Activated T-helper 1 cell treated with anti-CD3 and anti-CD28 coated beads, Interleukin-2, amount 50 U/mL, for 16 hours (primary cell): ENCODE data around the gene EMX1.

Experiments used
- DNase-seq, 2 donors: peaks; one replicate each; pipeline ENCODE4 v3.0.0-alpha.2; 2020; ENCODE audit warnings: low read depth in 1 of 2, low spot score in 1 of 2

EMX1 gene

DNA sequence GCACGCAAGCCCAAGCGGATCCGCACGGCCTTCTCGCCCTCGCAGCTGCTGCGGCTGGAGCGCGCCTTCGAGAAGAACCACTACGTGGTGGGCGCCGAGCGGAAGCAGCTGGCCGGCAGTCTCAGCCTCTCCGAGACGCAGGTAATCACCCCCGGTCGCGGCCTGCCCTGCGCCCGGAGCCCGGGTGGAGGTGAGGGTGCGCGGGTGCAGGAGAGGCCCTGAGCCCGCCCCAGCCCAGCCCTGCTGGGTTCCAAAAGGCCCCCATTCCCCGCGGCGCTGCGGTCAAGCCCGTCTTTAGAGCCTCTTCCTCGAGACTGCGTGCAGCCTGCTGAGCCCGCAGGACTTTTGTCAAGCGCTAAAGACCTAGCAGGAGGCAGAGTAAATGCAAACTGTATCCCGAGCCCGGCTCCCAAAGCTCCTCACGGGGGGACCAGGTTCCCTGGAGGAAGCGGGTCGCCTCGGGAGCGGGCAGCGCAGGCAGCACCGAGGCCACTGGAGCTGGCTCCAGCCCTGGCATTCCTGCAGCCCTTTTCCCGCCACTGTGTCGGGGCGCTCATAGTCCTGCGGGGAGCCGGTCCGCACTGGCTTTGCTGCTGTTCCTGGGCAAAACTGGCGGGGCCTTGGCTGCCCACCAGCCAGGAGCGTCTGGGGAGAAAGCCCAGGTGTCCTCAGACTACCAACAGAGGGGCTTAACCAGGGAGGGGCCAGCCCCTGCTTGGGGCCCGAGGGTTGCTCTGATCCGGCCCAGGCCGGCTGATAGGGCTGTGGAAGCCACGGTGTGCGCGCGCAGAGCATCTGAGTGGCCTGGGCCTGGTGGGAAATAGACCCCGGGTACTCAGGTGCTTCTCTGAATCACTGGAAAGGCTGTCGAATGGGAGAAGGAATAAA is 7.3 kb downstream of the EMX1 start:
- DNase-seq = no peak

DNA sequence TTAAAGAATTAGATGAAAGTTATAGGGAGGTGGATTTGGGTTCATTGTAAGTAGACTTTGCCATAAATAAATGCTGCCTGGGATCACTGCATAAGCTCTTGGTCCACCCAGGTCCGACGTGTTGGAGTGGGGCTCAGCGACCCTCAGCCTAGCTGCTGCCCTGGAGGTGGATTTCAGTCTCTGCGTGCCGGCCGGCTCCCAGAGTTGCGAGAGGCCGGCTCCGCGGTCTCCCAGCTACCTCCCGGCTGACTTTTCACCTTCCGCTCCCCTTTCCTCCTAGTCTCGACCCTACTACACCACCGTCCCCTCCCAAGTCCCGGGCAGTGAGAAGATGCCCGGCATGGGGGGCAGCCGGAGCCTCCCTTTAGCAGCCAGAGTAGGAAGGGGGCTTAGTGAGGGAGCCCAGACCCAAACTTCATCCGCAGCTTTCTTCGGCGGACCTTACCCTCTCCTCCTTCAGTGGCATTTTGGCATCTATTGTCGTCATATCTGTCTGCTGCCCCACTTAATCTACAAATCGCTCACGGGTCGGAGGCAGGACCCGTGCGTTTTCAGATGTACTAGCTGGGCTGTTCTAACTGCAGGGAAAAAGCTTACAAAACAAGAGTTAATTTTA is 8.1 kb downstream of the EMX1 start:
- DNase-seq = no peak

DNA sequence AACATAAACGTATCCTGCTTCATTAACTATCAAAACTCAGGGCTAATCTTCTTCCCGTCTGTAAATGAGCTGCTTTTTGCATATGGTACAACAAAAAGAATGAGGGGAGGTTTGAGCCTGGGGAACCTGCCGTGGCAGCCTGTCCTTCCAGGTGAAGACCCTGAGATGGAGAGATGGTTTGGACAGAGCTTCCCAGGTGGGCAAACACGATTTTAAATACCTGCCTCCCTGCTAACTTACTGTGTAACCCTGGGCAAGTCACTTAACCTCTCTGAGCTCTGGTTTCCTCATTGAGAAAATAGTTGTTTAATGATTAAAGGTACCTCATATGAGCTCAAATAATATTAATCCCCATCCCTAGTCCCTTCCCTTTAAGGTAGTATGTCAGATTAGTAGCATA is 9.0 kb downstream of the EMX1 start:
- DNase-seq = no peak

DNA sequence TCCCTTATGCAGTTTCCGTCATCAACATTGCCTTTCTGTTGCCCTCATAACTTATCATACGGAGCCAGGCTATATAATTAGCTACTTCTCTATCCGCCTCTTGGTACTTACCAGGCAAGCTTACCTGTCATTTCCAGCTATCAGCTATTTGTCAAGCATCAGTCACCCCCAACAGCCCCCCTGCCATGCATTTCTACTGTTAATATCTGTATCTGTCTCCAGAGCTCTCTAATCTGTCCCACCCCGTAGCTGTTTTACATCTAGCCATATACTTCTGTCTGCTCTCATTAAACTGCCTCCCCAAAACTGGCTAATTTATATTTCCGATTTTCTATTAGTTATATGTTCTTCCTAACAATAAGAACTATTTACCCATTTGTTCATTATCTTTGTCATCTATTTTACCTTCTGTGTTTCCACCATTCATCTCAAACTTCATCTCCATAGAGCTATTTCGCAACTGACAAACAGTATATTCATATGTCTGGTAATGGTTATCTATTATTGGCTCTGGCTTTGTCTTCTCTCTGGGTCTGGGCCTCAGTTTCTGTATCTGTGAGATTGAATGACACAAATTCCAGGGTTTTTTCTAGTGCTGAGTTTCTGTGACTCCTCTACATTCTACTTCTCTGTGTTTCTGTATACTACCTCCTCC is 9.6 kb downstream of the EMX1 start:
- DNase-seq = no peak

DNA sequence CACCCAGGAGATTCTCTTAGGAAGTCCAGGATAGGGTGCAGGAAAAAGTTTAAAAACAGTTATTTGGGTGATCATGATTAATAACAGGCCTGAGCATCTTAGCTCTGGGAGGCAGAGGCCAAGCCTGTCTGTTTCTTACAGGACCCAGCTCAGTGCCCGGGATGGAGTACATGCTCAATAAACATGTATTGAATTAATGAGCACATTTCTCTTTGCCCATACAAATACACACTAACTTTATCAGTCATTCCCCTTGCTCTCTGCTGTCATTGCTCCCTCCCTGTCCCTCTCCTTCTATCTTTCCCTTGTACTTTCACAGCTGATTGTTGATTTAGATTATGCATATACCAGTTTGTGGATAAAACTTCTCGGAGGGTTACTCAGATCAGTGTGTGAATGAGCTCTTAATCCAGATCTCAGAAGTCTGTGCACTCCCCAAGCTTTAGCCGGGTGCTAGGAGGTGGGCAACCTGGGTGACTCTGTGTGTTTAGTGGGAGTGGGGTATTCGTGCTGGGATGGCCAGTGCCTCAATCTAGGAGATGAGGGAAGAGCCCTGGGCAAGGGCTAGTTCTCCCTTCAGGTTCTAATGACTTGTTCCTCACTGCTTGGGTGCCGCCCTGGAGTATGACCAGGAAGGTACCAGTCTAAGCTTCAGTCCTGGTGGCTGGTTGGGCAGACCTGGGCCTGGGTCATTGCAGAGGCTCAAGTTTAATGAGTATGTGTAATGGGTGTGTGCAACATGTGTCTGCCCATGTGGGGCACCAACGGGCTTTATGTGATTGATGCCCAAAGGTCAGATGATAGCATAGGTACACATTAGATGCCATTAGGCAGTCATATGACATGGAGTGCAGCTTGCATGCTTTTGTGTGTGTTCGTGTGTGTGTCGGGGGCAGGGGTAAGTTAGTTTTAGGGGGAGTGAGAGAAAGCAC is 10.6 kb downstream of the EMX1 start:
- DNase-seq = no peak

DNA sequence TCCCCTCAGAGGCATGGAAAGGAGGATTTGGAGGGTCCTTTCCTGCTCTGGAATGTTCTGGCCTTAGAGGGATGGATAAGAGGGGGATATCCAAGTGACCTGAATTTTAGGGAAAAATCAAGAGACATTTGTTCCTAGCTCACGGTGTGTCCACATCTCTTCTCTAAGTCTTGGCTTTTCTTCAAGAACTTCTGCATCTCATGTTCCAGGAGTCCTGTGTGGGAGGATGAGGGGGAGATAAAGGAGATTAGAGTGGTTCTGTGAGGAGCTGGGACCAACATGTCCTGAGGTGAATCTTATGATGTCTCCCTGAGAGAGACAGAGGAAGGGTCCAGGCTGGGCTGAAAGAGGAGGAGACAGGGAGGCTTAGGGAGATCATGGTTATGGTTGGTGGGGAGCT is 11.7 kb downstream of the EMX1 start:
- no peak for DNase-seq

DNA sequence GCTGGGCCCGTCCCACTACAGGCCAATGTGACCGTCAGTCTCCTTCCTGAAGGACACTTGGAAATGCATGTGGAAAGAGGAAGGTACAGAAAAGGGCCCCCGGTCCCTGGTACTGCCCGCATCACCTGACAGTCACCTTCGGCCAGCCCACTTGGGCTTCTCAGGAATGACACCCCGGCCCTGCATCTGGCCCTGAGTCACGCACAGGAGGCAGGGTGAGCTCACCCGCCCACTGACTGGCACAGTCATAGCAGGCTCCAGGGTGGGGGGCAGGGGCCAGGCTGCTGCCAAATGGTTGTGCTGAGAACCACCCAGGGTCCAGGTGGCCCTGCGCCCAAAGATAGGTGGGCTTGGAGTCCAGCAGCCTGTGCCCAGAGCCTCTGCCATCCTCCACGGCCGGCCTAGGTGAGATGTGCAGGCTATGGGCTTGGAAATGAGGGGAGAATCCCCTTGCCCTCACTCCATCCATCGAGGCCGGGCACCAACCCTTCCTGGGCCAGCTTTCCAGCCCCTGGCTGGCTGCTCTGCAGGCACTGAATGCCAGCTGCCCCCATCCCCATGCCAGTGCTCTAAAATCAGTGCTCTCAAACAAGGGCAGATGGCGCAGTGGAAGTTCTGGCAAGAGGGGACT is 14.1 kb downstream of the EMX1 start:
- no peak for DNase-seq

DNA sequence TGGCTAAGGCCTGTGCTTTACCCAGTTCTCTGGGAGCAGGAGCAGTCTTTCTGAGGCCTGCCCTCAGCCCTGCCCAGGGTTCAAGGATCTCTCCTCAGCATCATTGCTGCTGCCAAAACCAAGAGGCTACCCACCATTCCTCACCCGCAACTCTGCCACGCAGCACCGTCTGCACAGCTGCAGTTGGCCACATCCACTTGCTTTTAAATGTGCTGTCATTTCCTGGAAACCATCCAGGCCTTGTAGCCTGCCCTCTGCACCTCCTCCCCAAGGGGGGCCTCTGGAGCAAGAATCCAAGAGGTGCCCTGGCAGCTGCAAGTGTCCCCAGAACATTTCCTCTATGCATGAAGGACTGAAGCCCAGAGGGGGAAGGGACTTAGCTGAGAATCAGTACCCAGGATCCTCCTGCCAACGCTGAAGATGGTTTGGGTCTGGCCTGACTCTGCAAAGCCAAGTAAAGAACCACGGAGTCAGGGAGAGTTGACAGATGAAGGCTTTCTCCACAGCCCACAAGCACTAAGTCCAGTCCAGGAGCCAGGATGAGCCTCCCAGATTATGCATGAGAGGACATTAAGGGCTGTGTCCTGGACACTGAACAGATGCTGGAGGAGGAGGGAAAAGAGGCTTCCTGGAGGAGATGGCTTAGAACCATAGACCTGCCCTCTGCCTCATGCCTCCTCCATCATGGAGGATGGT is 14.9 kb downstream of the EMX1 start:
- no peak for DNase-seq

DNA sequence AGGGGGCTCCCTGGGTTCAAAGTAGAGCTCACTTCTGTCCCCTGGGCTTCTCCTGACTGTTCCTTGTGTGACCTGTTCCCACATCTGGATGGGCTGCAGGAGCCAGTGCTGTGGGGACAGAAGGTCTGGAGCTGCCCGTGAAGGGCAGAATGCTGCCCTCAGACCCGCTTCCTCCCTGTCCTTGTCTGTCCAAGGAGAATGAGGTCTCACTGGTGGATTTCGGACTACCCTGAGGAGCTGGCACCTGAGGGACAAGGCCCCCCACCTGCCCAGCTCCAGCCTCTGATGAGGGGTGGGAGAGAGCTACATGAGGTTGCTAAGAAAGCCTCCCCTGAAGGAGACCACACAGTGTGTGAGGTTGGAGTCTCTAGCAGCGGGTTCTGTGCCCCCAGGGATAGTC is 15.5 kb downstream of the EMX1 start:
- DNase-seq = no peak

DNA sequence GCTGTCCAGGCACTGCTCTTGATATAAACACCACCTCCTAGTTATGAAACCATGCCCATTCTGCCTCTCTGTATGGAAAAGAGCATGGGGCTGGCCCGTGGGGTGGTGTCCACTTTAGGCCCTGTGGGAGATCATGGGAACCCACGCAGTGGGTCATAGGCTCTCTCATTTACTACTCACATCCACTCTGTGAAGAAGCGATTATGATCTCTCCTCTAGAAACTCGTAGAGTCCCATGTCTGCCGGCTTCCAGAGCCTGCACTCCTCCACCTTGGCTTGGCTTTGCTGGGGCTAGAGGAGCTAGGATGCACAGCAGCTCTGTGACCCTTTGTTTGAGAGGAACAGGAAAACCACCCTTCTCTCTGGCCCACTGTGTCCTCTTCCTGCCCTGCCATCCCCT is 15.9 kb downstream of the EMX1 start:
- DNase-seq = no peak

DNA sequence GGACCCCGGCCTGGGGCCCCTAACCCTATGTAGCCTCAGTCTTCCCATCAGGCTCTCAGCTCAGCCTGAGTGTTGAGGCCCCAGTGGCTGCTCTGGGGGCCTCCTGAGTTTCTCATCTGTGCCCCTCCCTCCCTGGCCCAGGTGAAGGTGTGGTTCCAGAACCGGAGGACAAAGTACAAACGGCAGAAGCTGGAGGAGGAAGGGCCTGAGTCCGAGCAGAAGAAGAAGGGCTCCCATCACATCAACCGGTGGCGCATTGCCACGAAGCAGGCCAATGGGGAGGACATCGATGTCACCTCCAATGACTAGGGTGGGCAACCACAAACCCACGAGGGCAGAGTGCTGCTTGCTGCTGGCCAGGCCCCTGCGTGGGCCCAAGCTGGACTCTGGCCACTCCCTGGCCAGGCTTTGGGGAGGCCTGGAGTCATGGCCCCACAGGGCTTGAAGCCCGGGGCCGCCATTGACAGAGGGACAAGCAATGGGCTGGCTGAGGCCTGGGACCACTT is 16.4 kb downstream of the EMX1 start:
- DNase-seq = no peak

DNA sequence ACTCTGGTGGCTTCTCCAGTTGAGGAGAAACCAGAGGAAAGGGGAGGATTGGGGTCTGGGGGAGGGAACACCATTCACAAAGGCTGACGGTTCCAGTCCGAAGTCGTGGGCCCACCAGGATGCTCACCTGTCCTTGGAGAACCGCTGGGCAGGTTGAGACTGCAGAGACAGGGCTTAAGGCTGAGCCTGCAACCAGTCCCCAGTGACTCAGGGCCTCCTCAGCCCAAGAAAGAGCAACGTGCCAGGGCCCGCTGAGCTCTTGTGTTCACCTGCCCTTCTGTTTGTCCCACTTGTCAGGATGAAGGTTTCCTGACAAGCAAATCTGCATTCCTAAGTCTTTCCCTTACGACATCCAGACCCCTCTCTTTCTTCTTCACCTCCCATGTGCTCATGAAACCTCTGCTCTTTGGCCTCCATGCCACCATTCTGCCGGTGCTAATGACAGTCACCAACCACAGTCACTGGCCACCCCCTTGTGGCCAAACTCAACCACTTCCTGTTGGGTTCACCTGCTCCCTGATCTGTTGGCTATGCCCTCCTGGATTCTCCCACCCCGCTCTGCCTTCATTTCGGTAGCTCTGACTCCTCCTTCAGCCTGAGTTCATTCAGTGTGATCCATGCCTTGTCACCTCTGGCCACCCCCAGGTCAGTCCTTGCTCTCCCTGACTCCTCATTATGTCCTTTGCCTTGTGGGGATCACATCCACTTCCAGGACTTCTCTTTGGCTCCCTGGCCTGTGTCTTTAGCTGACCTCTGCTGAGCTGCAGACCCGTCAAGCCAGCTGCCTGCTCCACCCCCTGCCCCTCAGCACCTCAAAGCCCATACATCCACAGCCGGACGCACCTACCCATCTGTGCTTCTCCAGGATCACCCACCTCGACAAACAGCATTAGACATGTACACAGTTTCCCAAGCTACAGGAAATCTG is 17.6 kb downstream of the EMX1 start:
- DNase-seq = no peak

DNA sequence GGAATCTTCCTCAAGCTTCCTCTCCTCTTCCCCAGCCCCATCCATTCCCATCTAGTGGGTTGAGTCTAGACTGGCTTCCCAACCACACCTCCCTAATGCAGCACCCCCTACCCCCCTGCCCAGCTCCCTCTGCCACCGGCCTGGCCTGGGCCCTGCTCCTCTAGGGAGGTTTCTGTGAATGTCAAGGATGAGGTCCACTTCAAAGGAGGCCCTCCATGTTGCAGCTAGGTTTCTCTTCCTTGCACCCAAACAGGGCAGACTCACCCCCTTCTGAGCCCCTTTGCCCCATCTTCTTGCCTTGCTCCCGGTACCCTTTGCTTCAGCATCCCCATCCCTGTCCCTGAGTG is 18.3 kb downstream of the EMX1 start:
- no peak for DNase-seq

DNA sequence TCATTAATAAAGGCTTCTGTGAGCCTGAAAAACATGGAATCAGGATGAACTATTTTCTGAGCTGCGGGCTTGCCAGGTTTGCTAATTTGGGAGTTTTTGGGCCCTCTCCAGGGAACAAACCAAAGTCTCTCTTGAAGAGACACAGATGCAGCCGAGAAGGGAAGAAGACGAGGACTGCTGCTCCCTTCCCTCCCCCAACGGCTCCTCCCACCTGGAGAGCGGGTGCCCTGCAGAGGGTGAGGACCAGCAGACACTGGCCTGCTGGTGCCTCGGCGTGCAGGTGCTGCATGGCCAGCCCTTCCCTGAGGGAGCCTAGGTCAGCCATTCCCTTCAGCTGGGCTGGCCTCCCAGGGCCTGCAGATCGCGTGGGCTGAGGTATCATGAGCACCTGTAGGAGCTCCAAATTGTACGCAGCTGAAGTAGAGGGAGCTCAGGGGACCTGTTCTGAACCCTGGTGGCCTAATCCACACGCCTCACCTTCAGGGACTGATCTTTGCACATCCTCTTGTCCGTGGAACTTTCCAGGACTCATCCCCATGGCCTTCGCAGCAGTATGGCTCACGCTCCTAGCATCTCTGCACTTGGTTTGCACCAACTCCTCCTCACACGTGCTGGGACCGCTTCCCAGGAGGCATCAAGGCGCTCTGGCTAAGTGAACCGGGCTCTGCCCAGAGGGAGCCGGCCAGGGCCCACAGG is 19.5 kb downstream of the EMX1 start:
- DNase-seq = no peak

DNA sequence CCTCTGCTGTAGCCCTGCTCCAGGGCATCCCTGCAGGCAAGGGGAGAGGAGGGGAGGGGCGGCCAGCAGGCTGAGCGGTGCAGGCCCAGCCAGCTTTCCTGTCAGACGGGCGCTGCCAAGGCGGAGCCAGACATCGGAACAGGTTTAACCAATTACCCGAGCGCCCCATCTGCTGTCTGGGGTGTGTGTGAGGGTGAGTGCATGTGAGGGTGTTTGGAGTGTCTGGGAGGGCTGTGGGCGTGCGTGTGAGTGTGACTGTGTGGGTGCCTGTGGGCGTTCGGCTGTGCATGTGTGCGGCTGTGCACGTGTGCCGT is 20.0 kb downstream of the EMX1 start:
- DNase-seq = no peak

DNA sequence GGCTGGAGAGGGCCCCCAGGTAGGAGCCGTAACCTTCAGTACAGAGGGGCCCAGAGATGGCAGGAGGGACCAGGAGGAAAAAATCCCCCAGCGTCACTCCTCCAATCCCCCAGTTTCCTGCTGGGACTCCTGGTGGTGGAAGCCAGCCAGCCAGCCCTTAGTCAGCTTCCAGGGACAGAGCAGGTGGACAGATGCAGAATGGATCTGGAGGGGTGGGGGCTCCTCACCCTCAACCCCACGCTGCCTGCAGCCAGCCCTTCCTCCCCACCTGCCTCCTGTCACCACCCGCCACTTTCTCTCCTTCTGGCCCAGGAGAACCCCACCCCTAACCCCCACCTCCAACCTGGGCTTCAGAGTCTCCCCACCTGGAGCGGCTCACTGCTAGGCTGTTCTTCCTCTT is 21.1 kb downstream of the EMX1 start:
- DNase-seq = no peak

DNA sequence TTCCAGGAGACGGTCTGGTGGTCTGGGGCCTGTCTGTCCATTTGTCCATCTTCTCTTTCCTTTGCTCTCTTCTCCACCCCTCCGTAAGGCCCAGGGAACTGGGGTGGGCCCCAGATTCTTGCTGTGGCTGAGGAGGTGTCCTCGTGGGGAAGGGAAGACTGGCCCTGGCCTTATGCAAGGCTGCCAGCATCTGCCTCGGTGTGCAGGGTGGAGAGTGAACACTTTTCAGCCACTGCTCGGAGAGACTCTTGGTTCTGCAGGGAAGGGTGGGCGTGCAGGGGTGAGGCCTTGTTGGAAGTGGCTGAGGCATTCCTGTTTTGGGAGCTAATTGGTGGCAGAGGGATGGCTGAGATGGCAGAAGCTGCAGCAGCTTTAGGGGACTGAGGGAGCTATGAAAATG is 23.0 kb downstream of the EMX1 start:
- no peak for DNase-seq

DNA sequence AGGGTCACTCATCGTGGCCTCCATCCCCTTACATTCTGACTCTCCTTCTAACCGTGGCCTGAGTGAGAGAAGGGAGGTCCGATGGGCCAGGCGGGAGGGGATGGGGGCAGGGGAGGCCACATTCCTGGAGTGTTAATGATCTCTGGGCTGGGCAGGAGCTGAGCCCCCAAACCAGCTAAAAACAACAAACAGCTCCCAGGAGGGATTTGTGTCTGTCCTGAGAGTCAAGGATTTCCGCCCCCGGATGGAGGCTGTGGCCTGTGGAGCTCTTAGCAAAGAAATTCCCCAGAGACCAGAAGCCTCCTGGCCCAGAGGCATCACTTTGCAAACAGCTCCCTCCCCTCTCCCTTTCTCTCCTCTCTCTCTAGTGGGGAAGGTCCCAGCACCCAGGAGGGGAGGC is 23.5 kb downstream of the EMX1 start:
- DNase-seq = no peak

DNA sequence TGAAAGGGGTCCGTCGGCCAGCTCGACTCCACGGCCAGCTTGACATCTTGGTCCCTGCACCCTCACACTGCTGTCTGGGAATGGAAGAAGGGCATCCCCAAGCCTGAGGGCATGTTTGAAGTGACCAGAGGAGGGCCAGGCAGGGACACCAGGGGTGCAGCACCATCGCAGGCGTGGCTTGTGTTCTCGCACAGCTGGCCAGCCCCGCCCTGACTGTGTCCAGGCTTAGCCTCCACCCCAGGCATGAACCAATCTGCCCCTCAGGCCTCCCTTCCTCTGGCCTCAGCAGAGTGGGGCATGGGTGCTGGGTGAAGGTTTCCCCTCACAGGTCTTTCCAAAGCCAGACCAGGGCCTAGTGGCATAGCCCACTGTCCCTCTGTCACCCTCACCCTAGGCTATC is 25.0 kb downstream of the EMX1 start:
- DNase-seq = no peak
